A673 (cell line): ENCODE data around the gene ITGA1.

Source experiments
- CTCF ChIP-seq: fragments of 300-800, 200-600 bp; sonication (generic); conservative IDR thresholded peaks from 2 replicates; pipeline ENCODE4 v1.5.1; 2017; ENCODE audit warnings: low read depth, mild to moderate bottlenecking, antibody characterized with exemption, low read length, moderate library complexity, mixed read lengths
- EZH2 ChIP-seq: fragments of 200-600 bp; sonication (generic); IDR thresholded peaks from 2 replicates; pipeline ENCODE4 v1.6.1; 2017; ENCODE audit warnings: borderline replicate concordance, low read depth, mild to moderate bottlenecking, mixed read lengths, antibody characterized with exemption, low read length; ENCODE audit not compliant: poor library complexity, severe bottlenecking

DNA sequence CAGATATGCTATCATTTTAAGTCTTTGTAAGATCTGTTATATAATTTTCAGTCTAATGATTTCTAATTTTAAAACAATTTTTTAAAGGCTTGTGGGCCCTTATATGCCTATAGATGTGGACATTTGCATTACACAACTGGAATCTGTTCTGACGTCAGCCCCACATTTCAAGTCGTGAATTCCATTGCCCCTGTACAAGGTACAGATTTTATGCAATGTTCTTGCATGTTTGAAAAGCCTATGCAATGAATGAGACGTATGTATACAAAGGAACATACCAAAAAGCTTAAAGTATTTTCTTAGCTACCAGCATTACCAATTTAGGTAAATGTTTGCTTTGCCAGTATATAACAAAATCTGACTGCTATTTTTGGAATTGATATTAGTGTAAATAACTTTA is 77.2 kb downstream of the ITGA1 start:
- TF ChIP-seq CTCF (no peak), EZH2 (no peak)
